Astrocyte of the hippocampus (primary cell): ENCODE measurements around the gene MRAP2.

ENCODE experiments used
- DNase-seq: peaks from one replicate; pipeline ENCODE4 v3.0.0; 2011; ENCODE audit warnings: low read depth, low spot score

The MRAP2 gene

GRCh38 chr6:84033523-84034451, at the start of gene MRAP2:
TSS of gene MRAP2 (plus strand) at chr6:84033772. CDS start at chr6:84055319, 21,547 bp downstream.
- peak; percentile 75 for DNase-seq

- DNase-seq, result no peak
Measured at GRCh38 chr6:83984411-83984810, 49.2 kb upstream of the MRAP2 start.

- DNase-seq, result no peak
Measured at GRCh38 chr6:83985308-83985713, 48.3 kb upstream of the MRAP2 start.

- DNase-seq, result no peak
Measured at GRCh38 chr6:83985715-83986114, 47.9 kb upstream of the MRAP2 start.

- DNase-seq, result no peak
Measured at GRCh38 chr6:83998021-83998584, 35.5 kb upstream of the MRAP2 start.

- DNase-seq, result no peak
Measured at GRCh38 chr6:84001119-84001518, 32.5 kb upstream of the MRAP2 start.

GRCh38 chr6:84002226-84002625, 31.3 kb upstream of the MRAP2 start:
- DNase-seq, result no peak

GRCh38 chr6:84003131-84003530, 30.4 kb upstream of the MRAP2 start:
- DNase-seq, result no peak

GRCh38 chr6:84003654-84004053, 29.9 kb upstream of the MRAP2 start:
- DNase-seq, result no peak

GRCh38 chr6:84007871-84008270, 25.7 kb upstream of the MRAP2 start:
- no peak for DNase-seq

GRCh38 chr6:84013354-84013753, 20.2 kb upstream of the MRAP2 start:
- no peak for DNase-seq

- no peak for DNase-seq
Measured at GRCh38 chr6:84013931-84014330, 19.6 kb upstream of the MRAP2 start.

- no peak for DNase-seq
Measured at GRCh38 chr6:84016029-84016428, 17.5 kb upstream of the MRAP2 start.

GRCh38 chr6:84017709-84018452, 15.7 kb upstream of the MRAP2 start:
- no peak for DNase-seq

- no peak for DNase-seq
Measured at GRCh38 chr6:84018453-84019061, 15.0 kb upstream of the MRAP2 start.

GRCh38 chr6:84019141-84019841, 14.3 kb upstream of the MRAP2 start:
- no peak for DNase-seq

GRCh38 chr6:84019842-84020211, 13.7 kb upstream of the MRAP2 start:
- no peak for DNase-seq

- DNase-seq, result no peak
Measured at GRCh38 chr6:84021625-84022024, 11.9 kb upstream of the MRAP2 start.

GRCh38 chr6:84026721-84027164, 6.8 kb upstream of the MRAP2 start:
- DNase-seq, result no peak

- peak; percentile 87 for DNase-seq
Measured at GRCh38 chr6:84027340-84028181, 6.0 kb upstream of the MRAP2 start.
